HEK293 (cell line): ENCODE results near the gene ECHDC1.

Experiments
- FEZF1 ChIP-seq: fragments of 450-650 bp; formaldehyde crosslinking; IDR thresholded peaks from 2 replicates; pipeline ENCODE4 v1.5.1; 2016; ENCODE audit warnings: missing biosample characterization, missing genetic modification characterization
- GLI4 ChIP-seq: fragments of 450-650 bp; formaldehyde crosslinking; IDR thresholded peaks from 2 replicates; pipeline ENCODE4 v1.5.1; 2016; ENCODE audit warnings: missing biosample characterization, missing genetic modification characterization
- KLF7 ChIP-seq: fragments of 450-650 bp; formaldehyde crosslinking; IDR thresholded peaks from 2 replicates; pipeline ENCODE4 v1.5.1; 2016; ENCODE audit warnings: missing biosample characterization, missing genetic modification characterization, borderline replicate concordance
- SETDB1 ChIP-seq: IDR thresholded peaks from one replicate; pipeline ENCODE4 v1.6.1; 2017; ENCODE audit warnings: mild to moderate bottlenecking, low read length, moderate library complexity, mixed read lengths; ENCODE audit not compliant: insufficient read length
- TRIM28 ChIP-seq: IDR thresholded peaks from 2 replicates; pipeline ENCODE4 v1.6.1; 2011; ENCODE audit warnings: low read length, control low read depth, borderline replicate concordance
- ZFP41 ChIP-seq: fragments of 450-650 bp; formaldehyde crosslinking; IDR thresholded peaks from 2 replicates; pipeline ENCODE4 v1.5.1; 2016; ENCODE audit warnings: missing biosample characterization, missing genetic modification characterization, borderline replicate concordance
- ZNF132 ChIP-seq: fragments of 450-650 bp; formaldehyde crosslinking; IDR thresholded peaks from 2 replicates; pipeline ENCODE4 v1.5.1; 2017; ENCODE audit warnings: missing biosample characterization, missing genetic modification characterization, borderline replicate concordance
- ZNF133 ChIP-seq: fragments of 450-650 bp; formaldehyde crosslinking; IDR thresholded peaks from 2 replicates; pipeline ENCODE4 v1.5.1; 2016; ENCODE audit warnings: missing biosample characterization, missing genetic modification characterization
- ZNF16 ChIP-seq: fragments of 450-650 bp; formaldehyde crosslinking; IDR thresholded peaks from 2 replicates; pipeline ENCODE4 v1.5.1; 2016; ENCODE audit warnings: low read depth, missing biosample characterization, missing genetic modification characterization
- ZNF2 ChIP-seq: fragments of 450-650 bp; formaldehyde crosslinking; IDR thresholded peaks from 2 replicates; pipeline ENCODE4 v1.5.1; 2016; ENCODE audit warnings: missing biosample characterization, missing genetic modification characterization
- ZNF24 ChIP-seq: fragments of 450-650 bp; formaldehyde crosslinking; IDR thresholded peaks from 2 replicates; pipeline ENCODE4 v1.5.1; 2016; ENCODE audit warnings: missing biosample characterization, missing genetic modification characterization
- ZNF292 ChIP-seq: fragments of 450-650 bp; formaldehyde crosslinking; IDR thresholded peaks from 2 replicates; pipeline ENCODE4 v1.5.1; 2016; ENCODE audit warnings: low read depth, missing biosample characterization, missing genetic modification characterization, borderline replicate concordance
- ZNF335 ChIP-seq: fragments of 450-650 bp; formaldehyde crosslinking; conservative IDR thresholded peaks from 2 replicates; pipeline ENCODE4 v1.5.1; 2016; ENCODE audit warnings: missing biosample characterization, missing genetic modification characterization
- ZNF37A ChIP-seq: fragments of 450-650 bp; IDR thresholded peaks from 2 replicates; pipeline ENCODE4 v1.5.1; 2018; ENCODE audit warnings: missing biosample characterization, missing genetic modification characterization
- ZNF404 ChIP-seq: fragments of 450-650 bp; formaldehyde crosslinking; IDR thresholded peaks from 2 replicates; pipeline ENCODE4 v1.5.1; 2017; ENCODE audit warnings: missing biosample characterization, missing genetic modification characterization
- ZNF423 ChIP-seq: fragments of 450-650 bp; formaldehyde crosslinking; IDR thresholded peaks from 2 replicates; pipeline ENCODE4 v1.5.1; 2016; ENCODE audit warnings: missing biosample characterization, missing genetic modification characterization
- ZNF426 ChIP-seq: fragments of 450-650 bp; formaldehyde crosslinking; IDR thresholded peaks from 2 replicates; pipeline ENCODE4 v1.5.1; 2017; ENCODE audit warnings: missing biosample characterization, missing genetic modification characterization, mild to moderate bottlenecking, inconsistent platforms, moderate library complexity
- ZNF48 ChIP-seq: fragments of 450-650 bp; formaldehyde crosslinking; IDR thresholded peaks from 2 replicates; pipeline ENCODE4 v1.5.1; 2016; ENCODE audit warnings: missing biosample characterization, missing genetic modification characterization
- ZNF530 ChIP-seq: fragments of 450-650 bp; formaldehyde crosslinking; IDR thresholded peaks from 2 replicates; pipeline ENCODE4 v1.5.1; 2016; ENCODE audit warnings: low read depth, missing biosample characterization, missing genetic modification characterization
- ZNF561 ChIP-seq: fragments of 450-650 bp; IDR thresholded peaks from 2 replicates; pipeline ENCODE4 v1.5.1; 2018; ENCODE audit warnings: missing biosample characterization, missing genetic modification characterization, borderline replicate concordance
- ZNF660 ChIP-seq: fragments of 450-650 bp; IDR thresholded peaks from 2 replicates; pipeline ENCODE4 v1.5.1; 2018; ENCODE audit warnings: missing biosample characterization, mild to moderate bottlenecking, missing genetic modification characterization
- ZNF777 ChIP-seq: fragments of 450-650 bp; formaldehyde crosslinking; IDR thresholded peaks from 2 replicates; pipeline ENCODE4 v1.5.1; 2017; ENCODE audit warnings: missing biosample characterization, missing genetic modification characterization, borderline replicate concordance
- ZNF792 ChIP-seq: fragments of 450-650 bp; formaldehyde crosslinking; IDR thresholded peaks from 2 replicates; pipeline ENCODE4 v1.5.1; 2016; ENCODE audit warnings: missing biosample characterization, missing genetic modification characterization
- ZXDB ChIP-seq: fragments of 450-650 bp; formaldehyde crosslinking; IDR thresholded peaks from 2 replicates; pipeline ENCODE4 v1.5.1; 2016; ENCODE audit warnings: missing biosample characterization, missing genetic modification characterization
- TF ChIP-seq, protein P1 (sequence below): fragments of 450-650 bp; formaldehyde crosslinking; IDR thresholded peaks from 2 replicates; pipeline ENCODE4 v1.5.1; 2016; ENCODE audit warnings: missing biosample characterization, missing genetic modification characterization
- TF ChIP-seq, protein P2 (sequence below): fragments of 450-650 bp; formaldehyde crosslinking; IDR thresholded peaks from 2 replicates; pipeline ENCODE4 v1.5.1; 2016; ENCODE audit warnings: missing biosample characterization, missing genetic modification characterization
- TF ChIP-seq, protein P3 (sequence below): fragments of 450-650 bp; formaldehyde crosslinking; conservative IDR thresholded peaks from 2 replicates; pipeline ENCODE4 v1.5.1; 2016; ENCODE audit warnings: low read depth, missing biosample characterization, missing genetic modification characterization
- TF ChIP-seq, protein P4 (sequence below): fragments of 450-650 bp; formaldehyde crosslinking; IDR thresholded peaks from 2 replicates; pipeline ENCODE4; 2016; ENCODE audit warnings: missing biosample characterization, missing genetic modification characterization
- TF ChIP-seq, protein P5 (sequence below): fragments of 450-650 bp; formaldehyde crosslinking; IDR thresholded peaks from 2 replicates; pipeline ENCODE4 v1.5.1; 2016; ENCODE audit warnings: missing biosample characterization, missing genetic modification characterization
- TF ChIP-seq, protein P6 (sequence below): fragments of 450-650 bp; formaldehyde crosslinking; IDR thresholded peaks from 2 replicates; pipeline ENCODE4 v1.5.1; 2016; ENCODE audit warnings: missing biosample characterization, missing genetic modification characterization

ECHDC1 gene

DNA sequence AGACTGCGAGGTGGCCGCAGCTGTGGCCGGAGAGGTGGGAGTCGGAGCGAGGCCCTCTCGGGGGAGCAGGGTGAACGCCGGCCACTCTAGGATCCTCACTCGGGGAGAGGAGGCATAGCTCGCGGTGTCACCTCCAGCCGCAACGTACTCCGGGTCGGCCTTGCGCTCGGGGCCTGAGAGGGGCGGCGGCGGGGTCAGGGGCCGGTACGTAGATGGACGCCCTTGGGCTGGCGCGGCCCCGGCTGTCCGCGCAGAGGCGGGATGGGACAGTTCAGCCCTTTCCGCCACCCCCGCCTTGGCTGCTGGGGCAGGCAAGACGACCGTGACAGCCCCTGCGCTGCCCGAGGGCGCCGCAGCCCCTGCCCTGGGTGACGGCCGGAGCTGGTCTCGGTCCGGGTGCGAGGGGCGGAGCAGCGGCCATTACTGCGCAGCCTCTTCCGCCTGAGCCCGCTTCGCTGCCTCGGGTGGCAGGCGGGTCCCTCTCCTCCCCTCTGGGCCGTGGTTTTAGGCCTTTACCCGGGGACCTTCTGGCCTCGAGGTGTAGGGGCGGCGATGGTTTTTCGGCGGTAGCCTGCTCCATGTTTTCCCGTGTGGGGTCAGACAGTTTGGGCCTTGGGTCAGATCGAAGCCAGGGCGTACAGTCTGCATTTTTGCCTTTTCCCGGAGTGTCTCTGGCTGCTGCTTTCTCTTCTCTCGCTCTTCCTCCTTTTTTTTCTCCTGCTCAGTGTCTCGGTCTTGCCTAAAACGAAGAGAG lies 76.3 kb downstream of the ECHDC1 start (continued):
- TF ChIP-seq, protein P1, sequence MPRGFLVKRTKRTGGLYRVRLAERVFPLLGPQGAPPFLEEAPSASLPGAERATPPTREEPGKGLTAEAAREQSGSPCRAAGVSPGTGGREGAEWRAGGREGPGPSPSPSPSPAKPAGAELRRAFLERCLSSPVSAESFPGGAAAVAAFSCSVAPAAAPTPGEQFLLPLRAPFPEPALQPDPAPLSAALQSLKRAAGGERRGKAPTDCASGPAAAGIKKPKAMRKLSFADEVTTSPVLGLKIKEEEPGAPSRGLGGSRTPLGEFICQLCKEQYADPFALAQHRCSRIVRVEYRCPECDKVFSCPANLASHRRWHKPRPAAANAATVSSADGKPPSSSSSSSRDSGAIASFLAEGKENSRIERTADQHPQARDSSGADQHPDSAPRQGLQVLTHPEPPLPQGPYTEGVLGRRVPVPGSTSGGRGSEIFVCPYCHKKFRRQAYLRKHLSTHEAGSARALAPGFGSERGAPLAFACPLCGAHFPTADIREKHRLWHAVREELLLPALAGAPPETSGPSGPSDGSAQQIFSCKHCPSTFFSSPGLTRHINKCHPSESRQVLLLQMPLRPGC = no peak
- TF ChIP-seq FEZF1 (tag by site-specific recombination) (no peak), ZNF660 (tag by site-specific recombination) (0 out of 2 replicates have a peak, but pooled peaks have one; percentile 30), TRIM28 (0 out of 2 replicates have a peak, but pooled peaks have one; percentile 62), ZNF24 (tag by site-specific recombination) (no peak; the same call in 1 of the 2 replicates), ZNF426 (no peak), ZNF423 (tag by site-specific recombination) (no peak), ZFP41 (tag by site-specific recombination) (no peak), ZNF37A (tag by site-specific recombination) (no peak), ZNF792 (no peak; the same call in 1 of the 2 replicates), ZNF777 (no peak), ZNF132 (no peak), ZNF530 (tag by site-specific recombination) (no peak), ZXDB (tag by site-specific recombination) (peak; percentile 95), KLF7 (tag by site-specific recombination) (no peak), ZNF292 (tag by site-specific recombination) (no peak), ZNF48 (tag by site-specific recombination) (no peak), ZNF2 (peak; percentile 46; the same call in 1 of the 2 replicates), ZNF16 (no peak), ZNF561 (tag by site-specific recombination) (no peak), GLI4 (tag by site-specific recombination) (0 out of 2 replicates have a peak, but pooled peaks have one; percentile 14), ZNF335 (peak; percentile 97), ZNF404 (tag by site-specific recombination) (no peak), SETDB1 (no peak), ZNF133 (tag by site-specific recombination) (no peak)
- TF ChIP-seq, protein P2, sequence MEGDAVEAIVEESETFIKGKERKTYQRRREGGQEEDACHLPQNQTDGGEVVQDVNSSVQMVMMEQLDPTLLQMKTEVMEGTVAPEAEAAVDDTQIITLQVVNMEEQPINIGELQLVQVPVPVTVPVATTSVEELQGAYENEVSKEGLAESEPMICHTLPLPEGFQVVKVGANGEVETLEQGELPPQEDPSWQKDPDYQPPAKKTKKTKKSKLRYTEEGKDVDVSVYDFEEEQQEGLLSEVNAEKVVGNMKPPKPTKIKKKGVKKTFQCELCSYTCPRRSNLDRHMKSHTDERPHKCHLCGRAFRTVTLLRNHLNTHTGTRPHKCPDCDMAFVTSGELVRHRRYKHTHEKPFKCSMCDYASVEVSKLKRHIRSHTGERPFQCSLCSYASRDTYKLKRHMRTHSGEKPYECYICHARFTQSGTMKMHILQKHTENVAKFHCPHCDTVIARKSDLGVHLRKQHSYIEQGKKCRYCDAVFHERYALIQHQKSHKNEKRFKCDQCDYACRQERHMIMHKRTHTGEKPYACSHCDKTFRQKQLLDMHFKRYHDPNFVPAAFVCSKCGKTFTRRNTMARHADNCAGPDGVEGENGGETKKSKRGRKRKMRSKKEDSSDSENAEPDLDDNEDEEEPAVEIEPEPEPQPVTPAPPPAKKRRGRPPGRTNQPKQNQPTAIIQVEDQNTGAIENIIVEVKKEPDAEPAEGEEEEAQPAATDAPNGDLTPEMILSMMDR (tag by site-specific recombination) = 0 out of 2 replicates have a peak, but pooled peaks have one; percentile 32
- TF ChIP-seq, protein P3, sequence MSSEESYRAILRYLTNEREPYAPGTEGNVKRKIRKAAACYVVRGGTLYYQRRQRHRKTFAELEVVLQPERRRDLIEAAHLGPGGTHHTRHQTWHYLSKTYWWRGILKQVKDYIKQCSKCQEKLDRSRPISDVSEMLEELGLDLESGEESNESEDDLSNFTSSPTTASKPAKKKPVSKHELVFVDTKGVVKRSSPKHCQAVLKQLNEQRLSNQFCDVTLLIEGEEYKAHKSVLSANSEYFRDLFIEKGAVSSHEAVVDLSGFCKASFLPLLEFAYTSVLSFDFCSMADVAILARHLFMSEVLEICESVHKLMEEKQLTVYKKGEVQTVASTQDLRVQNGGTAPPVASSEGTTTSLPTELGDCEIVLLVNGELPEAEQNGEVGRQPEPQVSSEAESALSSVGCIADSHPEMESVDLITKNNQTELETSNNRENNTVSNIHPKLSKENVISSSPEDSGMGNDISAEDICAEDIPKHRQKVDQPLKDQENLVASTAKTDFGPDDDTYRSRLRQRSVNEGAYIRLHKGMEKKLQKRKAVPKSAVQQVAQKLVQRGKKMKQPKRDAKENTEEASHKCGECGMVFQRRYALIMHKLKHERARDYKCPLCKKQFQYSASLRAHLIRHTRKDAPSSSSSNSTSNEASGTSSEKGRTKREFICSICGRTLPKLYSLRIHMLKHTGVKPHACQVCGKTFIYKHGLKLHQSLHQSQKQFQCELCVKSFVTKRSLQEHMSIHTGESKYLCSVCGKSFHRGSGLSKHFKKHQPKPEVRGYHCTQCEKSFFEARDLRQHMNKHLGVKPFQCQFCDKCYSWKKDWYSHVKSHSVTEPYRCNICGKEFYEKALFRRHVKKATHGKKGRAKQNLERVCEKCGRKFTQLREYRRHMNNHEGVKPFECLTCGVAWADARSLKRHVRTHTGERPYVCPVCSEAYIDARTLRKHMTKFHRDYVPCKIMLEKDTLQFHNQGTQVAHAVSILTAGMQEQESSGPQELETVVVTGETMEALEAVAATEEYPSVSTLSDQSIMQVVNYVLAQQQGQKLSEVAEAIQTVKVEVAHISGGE (tag by site-specific recombination) = no peak; the same call in 1 of the 2 replicates
- TF ChIP-seq, protein P4, sequence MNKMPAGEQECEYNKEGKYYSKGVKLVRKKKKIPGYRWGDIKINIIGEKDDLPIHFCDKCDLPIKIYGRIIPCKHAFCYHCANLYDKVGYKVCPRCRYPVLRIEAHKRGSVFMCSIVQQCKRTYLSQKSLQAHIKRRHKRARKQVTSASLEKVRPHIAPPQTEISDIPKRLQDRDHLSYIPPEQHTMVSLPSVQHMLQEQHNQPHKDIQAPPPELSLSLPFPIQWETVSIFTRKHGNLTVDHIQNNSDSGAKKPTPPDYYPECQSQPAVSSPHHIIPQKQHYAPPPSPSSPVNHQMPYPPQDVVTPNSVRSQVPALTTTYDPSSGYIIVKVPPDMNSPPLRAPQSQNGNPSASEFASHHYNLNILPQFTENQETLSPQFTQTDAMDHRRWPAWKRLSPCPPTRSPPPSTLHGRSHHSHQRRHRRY (tag by site-specific recombination) = no peak
- TF ChIP-seq, protein P5, sequence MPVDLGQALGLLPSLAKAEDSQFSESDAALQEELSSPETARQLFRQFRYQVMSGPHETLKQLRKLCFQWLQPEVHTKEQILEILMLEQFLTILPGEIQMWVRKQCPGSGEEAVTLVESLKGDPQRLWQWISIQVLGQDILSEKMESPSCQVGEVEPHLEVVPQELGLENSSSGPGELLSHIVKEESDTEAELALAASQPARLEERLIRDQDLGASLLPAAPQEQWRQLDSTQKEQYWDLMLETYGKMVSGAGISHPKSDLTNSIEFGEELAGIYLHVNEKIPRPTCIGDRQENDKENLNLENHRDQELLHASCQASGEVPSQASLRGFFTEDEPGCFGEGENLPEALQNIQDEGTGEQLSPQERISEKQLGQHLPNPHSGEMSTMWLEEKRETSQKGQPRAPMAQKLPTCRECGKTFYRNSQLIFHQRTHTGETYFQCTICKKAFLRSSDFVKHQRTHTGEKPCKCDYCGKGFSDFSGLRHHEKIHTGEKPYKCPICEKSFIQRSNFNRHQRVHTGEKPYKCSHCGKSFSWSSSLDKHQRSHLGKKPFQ (tag by site-specific recombination) = no peak
- TF ChIP-seq, protein P6, sequence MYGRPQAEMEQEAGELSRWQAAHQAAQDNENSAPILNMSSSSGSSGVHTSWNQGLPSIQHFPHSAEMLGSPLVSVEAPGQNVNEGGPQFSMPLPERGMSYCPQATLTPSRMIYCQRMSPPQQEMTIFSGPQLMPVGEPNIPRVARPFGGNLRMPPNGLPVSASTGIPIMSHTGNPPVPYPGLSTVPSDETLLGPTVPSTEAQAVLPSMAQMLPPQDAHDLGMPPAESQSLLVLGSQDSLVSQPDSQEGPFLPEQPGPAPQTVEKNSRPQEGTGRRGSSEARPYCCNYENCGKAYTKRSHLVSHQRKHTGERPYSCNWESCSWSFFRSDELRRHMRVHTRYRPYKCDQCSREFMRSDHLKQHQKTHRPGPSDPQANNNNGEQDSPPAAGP (tag by site-specific recombination) = no peak
